ENCODE results near the gene SHC4. TPM values are rescaled to one million over a fixed set of nuclear protein-coding genes. Genes with fewer than 3 reads are reported as not detected.

Gene SHC4
- polyA plus RNA-seq, 3 donors: 1.8 to 3.1 (median 3.0) TPM

Other genes starting within 250 kb of the SHC4 start
- gene CEP152, start 152.8 kb downstream of the SHC4 start, polyA plus RNA-seq (ENCODE audit: insufficient read length in 3 of 3): 1 to 10 TPM; 5.8 to 7.1 (median 6.5) TPM
- gene EID1, start 85.8 kb downstream of the SHC4 start, polyA plus RNA-seq (ENCODE audit: insufficient read length in 3 of 3): 100 to 1,000 TPM; 299 to 351 (median 313) TPM
- gene SECISBP2L, start 82.5 kb upstream of the SHC4 start, polyA plus RNA-seq (ENCODE audit: insufficient read length in 3 of 3): 10 to 100 TPM; 46.0 to 50.9 (median 49.0) TPM
- gene COPS2, start 191.7 kb upstream of the SHC4 start, polyA plus RNA-seq (ENCODE audit: insufficient read length in 3 of 3): 100 to 1,000 TPM; 111 to 122 (median 115) TPM
- gene GALK2, start 206.3 kb upstream of the SHC4 start, polyA plus RNA-seq (ENCODE audit: insufficient read length in 3 of 3): 10 to 100 TPM; 30.7 to 35.7 (median 31.4) TPM

All from right renal cortex interstitium (tissue), 3 donors.